Right forelimb (tissue), 1 donor: ENCODE measurements around the gene SYNGR4.
A peak's percentile ranks its signal among the peaks of the same experiment; 100 is the strongest.

ENCODE experiments used
- DNase-seq: peaks from one replicate; pipeline ENCODE4 v3.0.0-alpha.2; 2018

SYNGR4 gene

DNA sequence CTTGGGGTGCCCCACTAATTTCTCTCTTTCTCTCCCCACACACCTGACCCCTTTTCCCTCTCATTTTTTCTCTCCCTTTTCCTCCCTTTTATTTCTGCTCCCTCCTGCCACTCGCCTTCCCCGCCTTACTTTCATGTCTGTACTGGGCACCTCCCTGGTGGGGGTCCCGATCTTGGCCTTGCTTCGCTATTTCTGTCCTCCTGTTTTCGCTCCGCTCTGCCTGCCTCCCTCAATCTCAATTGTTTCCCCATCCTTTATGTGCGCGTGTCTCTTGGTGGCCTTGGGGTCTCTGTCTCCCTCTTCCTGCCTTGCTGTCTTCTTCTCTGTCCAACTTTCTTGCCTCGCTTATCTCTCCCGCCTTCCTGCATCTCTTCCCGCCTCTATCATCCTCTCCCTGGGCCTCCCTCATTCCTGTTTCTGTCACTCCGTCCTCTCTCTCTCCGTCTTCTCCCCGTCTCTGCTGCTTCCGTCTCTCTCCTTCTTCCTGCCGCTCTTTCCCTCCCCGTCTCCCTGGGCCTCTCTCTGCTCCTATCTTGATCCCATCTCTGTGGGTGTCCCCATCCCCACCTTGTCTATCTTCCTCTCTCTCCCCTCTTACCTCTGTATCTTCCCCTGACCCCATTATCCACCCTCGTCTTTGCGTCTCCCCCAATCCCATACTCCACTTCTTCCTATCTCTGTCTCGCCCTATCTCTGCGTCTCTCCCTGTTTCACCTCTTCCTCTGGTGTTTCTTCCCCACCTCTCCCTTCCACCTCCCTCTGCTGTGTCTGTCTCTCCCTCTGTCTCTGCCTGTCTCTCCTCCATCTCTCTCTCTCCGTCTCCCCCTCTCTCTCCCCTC lies 33.3 kb downstream of the SYNGR4 start:
- no peak for DNase-seq

DNA sequence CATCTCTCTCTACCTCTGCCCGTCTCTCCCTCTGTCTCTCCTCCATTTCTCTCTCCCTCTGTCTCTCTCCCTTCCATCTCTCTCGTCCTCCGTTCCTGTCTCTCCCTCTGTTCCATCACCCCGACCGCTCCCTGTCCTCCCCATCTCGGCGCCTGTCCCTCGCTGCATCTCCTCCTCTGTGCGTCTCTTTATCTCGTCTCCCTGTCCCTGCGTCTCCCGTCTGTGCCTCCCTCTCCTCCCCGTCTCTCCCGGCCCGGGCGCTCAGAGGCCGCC lies 33.9 kb downstream of the SYNGR4 start:
- DNase-seq, result no peak

GRCh38 chr19:48398375-48399235 lies 34.4 kb downstream of the SYNGR4 start:
- DNase-seq, result peak; percentile 90

- no peak for DNase-seq
These were observed 36.0 kb downstream of the SYNGR4 start for GRCh38 chr19:48400018-48400742.

DNA sequence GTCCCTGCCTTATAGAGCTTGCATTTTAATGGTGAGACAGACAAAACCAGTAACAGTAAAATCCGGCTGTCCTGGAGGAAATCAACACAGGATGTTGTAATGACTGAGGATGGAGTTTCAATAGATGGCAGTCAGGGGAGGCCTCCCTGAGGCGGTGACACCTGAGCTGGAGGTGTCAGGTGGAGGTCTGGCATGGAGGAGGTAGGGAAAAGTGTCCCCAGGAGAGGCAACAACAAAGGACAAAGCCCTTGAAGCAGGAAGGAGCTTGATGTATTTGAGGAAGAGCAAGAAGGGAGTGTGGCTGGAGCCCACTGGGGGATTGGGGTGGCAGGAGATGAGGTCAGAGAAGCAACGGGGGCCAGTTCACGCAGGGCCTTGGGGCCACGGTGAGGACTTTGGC lies 37.1 kb downstream of the SYNGR4 start:
- DNase-seq, result no peak

- DNase-seq, result no peak
These were observed 39.4 kb downstream of the SYNGR4 start for GRCh38 chr19:48403606-48404005.

- no peak for DNase-seq
These were observed 41.0 kb downstream of the SYNGR4 start for GRCh38 chr19:48405010-48405659.

DNA sequence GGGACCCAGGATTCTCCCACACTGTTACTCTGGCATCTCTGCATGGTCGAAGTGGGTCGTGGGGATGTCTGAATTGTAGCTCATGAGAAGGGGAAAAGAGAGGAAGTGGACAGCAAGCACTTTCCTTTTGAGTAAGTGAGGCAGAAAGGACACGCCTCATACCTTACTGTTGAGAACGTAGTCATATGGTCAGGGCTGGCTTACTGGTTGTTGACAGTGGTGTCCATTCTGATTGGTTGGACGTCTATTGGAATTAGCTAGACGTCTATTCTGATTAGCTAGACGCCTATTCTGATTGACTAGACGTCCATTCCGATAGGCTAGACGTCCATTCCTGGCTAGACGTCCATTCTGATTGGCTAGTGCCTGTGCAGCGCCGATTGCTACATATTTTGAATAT lies 41.7 kb downstream of the SYNGR4 start:
- no peak for DNase-seq

- no peak for DNase-seq
These were observed 49.9 kb downstream of the SYNGR4 start for GRCh38 chr19:48413879-48414587.

GRCh38 chr19:48415395-48415794 lies 51.2 kb downstream of the SYNGR4 start:
- DNase-seq, result peak; percentile 62

- no peak for DNase-seq
These were observed 51.6 kb downstream of the SYNGR4 start for GRCh38 chr19:48415806-48416221.

GRCh38 chr19:48417421-48417820 lies 53.3 kb downstream of the SYNGR4 start:
- DNase-seq, result no peak

GRCh38 chr19:48418317-48419064 lies 54.3 kb downstream of the SYNGR4 start:
- no peak for DNase-seq

GRCh38 chr19:48419158-48419920 lies 55.2 kb downstream of the SYNGR4 start:
- peak; percentile 63 for DNase-seq

DNA sequence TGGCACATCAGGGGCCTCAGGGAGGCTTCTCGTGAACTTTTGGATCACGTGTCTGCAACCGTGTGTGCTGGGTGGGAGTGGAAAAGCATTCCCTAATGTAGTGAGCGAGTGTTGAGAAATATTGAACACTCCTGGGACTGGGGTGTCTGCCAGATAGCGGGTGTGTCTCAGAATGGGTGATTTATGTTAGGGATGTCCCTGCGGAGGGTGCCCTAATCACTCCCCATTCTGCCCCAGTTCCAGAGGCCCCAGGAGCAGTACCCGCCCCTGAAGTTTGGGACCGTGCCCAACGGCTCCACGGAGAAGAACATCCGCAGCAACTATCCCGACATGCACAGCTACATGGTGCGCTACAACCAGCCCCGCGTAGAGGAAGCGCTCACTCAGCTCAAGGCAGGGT lies 57.4 kb downstream of the SYNGR4 start:
- DNase-seq, result no peak

DNA sequence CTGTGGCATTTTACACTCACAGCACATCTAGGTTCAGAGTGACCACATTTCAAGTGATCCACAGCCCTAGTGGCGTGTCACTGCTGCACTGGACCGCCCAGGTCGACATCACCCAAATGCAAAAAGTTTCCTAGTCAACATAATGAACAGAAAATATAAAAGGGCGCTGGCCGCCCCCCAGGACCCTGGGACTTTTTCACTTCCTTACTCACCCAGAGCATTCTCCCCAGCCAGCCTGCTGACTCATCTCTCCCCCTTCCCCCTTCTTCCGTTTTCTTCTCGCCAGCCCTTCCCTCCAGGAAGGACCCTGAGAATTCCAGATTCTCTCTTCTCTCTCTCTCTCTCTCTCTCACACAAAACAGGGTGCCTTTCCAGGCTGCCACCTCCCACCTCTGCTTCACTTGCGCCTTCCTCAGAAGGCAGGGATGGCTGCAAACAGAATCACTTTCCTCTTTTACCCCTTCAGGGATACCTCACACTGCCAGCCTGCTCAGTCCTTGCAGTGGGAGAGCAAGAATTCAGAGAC lies 60.6 kb downstream of the SYNGR4 start:
- no peak for DNase-seq
